GM12801 (cell line): Measurements from ENCODE around the gene KIAA0513.

Source experiments
- TF ChIP-seq, protein P1 (sequence below): IDR thresholded peaks from one replicate; pipeline ENCODE4 v1.5.1; 2011; ENCODE audit warnings: control low read depth; ENCODE audit not compliant: insufficient read length; ENCODE audit errors: extremely low read depth

Gene KIAA0513

DNA sequence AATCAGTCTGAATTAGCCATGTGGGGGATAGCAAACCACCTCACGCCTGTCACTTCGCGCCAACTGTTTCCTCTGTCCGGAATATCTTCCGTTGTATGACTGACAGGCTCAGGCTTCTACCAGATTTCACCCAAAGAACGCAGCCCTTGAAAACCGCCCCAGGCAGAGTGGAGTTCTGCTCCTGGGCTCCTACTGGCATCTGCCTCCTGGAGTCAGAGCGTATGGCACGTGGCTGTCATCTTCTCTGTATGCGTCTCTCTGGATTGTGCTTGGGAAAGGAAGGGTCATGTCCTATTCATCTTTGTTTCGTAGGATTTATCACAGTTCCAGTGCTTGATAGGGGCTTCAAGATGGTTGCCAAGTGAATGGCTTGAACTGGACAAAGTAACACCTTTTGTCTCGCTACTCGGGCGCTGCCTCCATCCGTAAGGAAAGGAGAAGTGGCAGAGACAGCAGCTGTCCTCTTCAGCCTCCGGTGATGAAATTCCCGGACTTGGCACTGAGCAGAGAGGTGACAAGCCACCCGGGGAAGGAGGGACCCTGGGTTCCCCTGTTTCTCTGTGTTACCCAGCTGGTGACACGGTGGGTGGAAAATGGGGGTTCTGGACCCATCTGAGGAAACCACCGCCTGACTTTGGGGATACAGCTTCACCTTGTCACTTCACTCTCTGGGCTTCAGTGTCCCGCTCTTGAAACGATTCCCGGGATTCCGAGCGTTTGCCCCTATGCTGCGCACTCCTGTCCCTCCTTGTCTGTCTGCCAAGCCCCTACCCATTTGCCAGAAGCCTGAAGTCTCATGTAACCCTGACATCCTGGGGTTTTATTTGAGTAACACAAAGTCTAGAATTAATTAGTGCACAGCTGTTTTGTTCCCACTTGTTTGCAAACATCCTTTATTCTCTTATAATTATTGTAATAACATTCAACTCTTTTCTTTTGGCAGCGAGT, 13.9 kb downstream of the KIAA0513 start:
- TF ChIP-seq, protein P1, sequence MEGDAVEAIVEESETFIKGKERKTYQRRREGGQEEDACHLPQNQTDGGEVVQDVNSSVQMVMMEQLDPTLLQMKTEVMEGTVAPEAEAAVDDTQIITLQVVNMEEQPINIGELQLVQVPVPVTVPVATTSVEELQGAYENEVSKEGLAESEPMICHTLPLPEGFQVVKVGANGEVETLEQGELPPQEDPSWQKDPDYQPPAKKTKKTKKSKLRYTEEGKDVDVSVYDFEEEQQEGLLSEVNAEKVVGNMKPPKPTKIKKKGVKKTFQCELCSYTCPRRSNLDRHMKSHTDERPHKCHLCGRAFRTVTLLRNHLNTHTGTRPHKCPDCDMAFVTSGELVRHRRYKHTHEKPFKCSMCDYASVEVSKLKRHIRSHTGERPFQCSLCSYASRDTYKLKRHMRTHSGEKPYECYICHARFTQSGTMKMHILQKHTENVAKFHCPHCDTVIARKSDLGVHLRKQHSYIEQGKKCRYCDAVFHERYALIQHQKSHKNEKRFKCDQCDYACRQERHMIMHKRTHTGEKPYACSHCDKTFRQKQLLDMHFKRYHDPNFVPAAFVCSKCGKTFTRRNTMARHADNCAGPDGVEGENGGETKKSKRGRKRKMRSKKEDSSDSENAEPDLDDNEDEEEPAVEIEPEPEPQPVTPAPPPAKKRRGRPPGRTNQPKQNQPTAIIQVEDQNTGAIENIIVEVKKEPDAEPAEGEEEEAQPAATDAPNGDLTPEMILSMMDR, result no peak

DNA sequence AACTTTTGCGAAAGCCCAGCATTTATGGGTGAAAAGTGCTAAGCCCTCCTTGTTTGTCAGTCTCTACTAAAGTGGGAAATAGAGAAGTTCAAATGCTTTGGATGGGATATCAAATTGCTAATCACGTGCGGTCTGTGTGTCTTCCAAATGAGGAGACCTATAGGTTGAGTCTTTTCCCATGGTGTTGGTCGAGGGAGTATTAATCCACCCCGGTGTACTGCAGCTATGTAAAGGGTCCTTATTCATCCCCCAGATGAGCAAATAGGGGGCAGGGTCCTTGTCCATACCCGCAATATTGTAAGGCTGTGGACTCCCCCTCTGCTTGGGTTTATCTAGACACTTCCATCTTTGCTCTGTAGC, 14.6 kb downstream of the KIAA0513 start:
- TF ChIP-seq, protein P1, result no peak

DNA sequence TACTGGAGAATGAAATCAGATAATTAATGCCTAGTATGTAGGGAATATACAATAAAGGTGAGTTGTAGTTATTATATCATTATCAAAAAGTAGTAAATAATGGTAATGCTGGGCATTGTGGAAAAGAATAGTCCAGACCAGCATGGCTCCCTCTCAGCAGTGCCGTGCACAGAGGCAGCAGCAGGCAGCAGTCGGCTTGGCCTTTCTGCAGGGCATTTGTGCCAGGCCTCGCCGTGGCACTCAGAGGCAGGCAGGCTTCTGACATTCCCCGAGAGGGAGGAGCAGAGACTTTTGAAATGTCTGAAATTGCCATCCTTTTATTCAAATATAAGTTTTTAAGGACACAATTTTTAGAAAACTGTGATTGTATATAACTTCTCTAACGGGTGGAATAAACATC, 15.0 kb downstream of the KIAA0513 start:
- TF ChIP-seq, protein P1, result no peak

DNA sequence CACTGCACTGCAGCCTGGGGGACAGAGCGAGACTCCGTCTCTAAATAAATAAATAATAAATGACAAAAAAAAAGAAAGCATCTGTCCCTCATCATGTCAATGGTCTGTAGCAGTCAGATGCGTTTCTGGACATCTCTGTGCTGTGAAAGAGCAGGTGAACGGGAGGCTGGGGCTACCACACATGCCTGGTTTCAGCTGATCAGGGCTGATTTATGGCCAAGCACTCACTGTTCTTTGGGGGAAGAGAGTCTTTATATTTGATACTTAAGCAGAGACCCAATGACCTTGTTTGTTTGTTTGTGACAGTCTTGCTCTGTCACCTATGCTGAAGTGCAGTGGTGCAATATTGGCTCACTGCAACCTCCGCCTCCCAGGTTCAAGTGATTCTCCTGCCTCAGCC, 17.5 kb downstream of the KIAA0513 start:
- TF ChIP-seq, protein P1, result no peak

DNA sequence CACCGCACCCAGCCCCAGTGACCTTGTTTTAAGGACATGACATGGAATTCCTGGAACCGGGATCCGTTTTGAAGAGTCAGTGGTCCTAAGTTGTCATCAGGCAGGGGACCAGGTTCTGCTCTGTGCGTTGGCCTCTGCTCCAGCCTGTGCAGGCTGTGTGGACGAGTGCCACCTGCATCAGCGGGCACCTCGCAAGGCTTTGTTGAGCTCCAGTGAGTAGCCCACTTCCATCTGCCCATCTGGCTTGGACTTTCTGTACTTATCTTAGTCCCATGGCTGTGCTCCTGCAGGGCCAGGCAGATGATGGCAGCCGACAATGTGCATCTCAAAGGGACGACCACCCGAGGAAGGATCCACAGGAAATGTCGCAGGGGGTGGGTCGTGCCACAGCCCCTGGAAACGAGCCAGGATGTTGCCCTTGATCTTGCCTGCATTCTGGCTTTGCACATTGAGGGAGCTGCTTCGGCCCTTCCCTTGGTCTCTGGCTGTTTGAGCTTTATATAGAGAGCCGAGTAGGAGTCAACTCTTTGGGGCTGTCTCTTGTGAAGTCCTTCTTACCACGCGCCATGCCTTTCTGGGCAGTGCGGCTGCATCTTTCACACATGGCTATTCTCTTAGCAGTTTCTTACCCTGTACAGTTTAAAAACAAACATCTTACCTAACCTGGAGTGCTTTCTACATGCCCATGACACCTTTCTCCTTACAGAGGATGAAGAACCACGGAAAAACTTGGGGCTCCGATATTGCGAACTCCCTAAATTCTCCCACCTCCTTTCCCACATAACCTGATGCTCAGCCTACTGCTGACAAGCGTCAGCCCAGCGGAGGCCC, 18.3 kb downstream of the KIAA0513 start:
- TF ChIP-seq, protein P1, result no peak

DNA sequence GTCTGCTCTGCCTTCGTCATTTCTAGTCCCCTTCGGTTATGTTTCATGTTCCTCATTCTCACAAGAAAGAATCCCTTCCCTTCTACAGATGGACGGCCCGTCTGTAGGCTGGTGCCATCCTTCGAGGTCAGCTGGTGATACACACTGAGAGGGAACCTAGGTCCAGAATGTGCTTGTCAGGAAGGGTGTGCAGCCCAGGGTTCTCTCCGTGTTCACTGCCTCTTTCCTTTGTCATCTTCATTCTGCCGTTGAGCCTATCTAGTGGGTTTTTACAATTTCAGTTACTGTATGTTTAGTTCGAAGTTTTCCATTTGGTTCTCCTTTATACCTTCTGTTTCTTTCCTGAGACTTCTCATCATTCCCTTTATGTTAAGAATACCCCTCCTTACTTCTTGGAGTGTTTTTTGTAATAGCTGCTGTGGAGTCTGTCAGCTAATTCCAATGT, 18.9 kb downstream of the KIAA0513 start:
- TF ChIP-seq, protein P1, result no peak
